ENCODE measurements around the gene COMMD9. TPM values are rescaled to one million over a fixed set of nuclear protein-coding genes. Genes with fewer than 3 reads are reported as not detected.

COMMD9 gene
- total RNA-seq, 1 donor from 2014 or later = 26.0 TPM

GRCh38 chr11:36300650-36301049 lies 11.4 kb upstream of the COMMD9 start:
- DNase-seq (ENCODE audit: low spot score) = peak; percentile 69
- peak; percentile 94 for ATAC-seq

- DNase-seq (ENCODE audit: low spot score) = no peak
- no peak for ATAC-seq
Measured at GRCh38 chr11:36296884-36297543, 7.8 kb upstream of the COMMD9 start.

GRCh38 chr11:36295926-36296325 lies 6.7 kb upstream of the COMMD9 start, which contains the start of gene PRR5L:
PRR5L (plus strand) TSS chr11:36296288; CDS start chr11:36401122, 104,834 bp downstream.
- ATAC-seq (no peak), DNase-seq (ENCODE audit: low spot score) (no peak)

- peak; percentile 19 for ATAC-seq
- DNase-seq (ENCODE audit: low spot score) = no peak
Measured at GRCh38 chr11:36292311-36292722, 3.1 kb upstream of the COMMD9 start.

GRCh38 chr11:36288442-36289225 lies 590 bp downstream of the COMMD9 start:
- ATAC-seq (peak; percentile 58), DNase-seq (ENCODE audit: low spot score) (no peak)

GRCh38 chr11:36282926-36283325 lies 6.3 kb downstream of the COMMD9 start:
- DNase-seq (ENCODE audit: low spot score) (no peak), ATAC-seq (no peak)

- no peak for ATAC-seq
- no peak for DNase-seq (ENCODE audit: low spot score)
Measured at GRCh38 chr11:36281850-36282249, 7.4 kb downstream of the COMMD9 start.

- ATAC-seq = no peak
- DNase-seq (ENCODE audit: low spot score) = no peak
Measured at GRCh38 chr11:36280531-36280930, 8.7 kb downstream of the COMMD9 start.

GRCh38 chr11:36278531-36279282 lies 10.5 kb downstream of the COMMD9 start:
- no peak for ATAC-seq
- DNase-seq (ENCODE audit: low spot score) = no peak

GRCh38 chr11:36274414-36274813 lies 14.8 kb downstream of the COMMD9 start:
- DNase-seq (ENCODE audit: low spot score) (no peak), ATAC-seq (no peak)

- ATAC-seq (no peak), DNase-seq (ENCODE audit: low spot score) (no peak)
Measured at GRCh38 chr11:36273110-36273509, 16.1 kb downstream of the COMMD9 start.

GRCh38 chr11:36271794-36272407 lies 17.3 kb downstream of the COMMD9 start:
- ATAC-seq (no peak), DNase-seq (ENCODE audit: low spot score) (no peak)

GRCh38 chr11:36270701-36271100 lies 18.5 kb downstream of the COMMD9 start:
- ATAC-seq (no peak), DNase-seq (ENCODE audit: low spot score) (no peak)

GRCh38 chr11:36268337-36268985 lies 20.8 kb downstream of the COMMD9 start:
- DNase-seq (ENCODE audit: low spot score) (no peak), ATAC-seq (peak; percentile 43)

- ATAC-seq (peak; percentile 71), DNase-seq (ENCODE audit: low spot score) (no peak)
Measured at GRCh38 chr11:36266767-36267166, 22.5 kb downstream of the COMMD9 start.

- peak; percentile 67 for DNase-seq (ENCODE audit: low spot score)
- peak; percentile 75 for ATAC-seq
Measured at GRCh38 chr11:36265793-36266628, 23.2 kb downstream of the COMMD9 start.

- no peak for ATAC-seq
- no peak for DNase-seq (ENCODE audit: low spot score)
Measured at GRCh38 chr11:36264973-36265344, 24.3 kb downstream of the COMMD9 start.

GRCh38 chr11:36264011-36264972 lies 24.9 kb downstream of the COMMD9 start:
- DNase-seq (ENCODE audit: low spot score) = no peak
- no peak for ATAC-seq

GRCh38 chr11:36261094-36261493 lies 28.1 kb downstream of the COMMD9 start:
- DNase-seq (ENCODE audit: low spot score) = no peak
- no peak for ATAC-seq
